DND-41 (cell line): Measurements from ENCODE around the gene BCO2.

ENCODE experiments used
- ATAC-seq: fragments of 200-7000 bp; cut with Tn5 transposase; 3 replicates; pipeline ENCODE4 v1.9.1; 2021; ENCODE audit warnings: low read depth; ENCODE audit not compliant: insufficient read depth
- DNase-seq: peaks from one replicate; pipeline ENCODE4 v3.0.0-alpha.2; 2020
- H2AFZ ChIP-seq: 2 replicates; pipeline ENCODE4 v1.6.0; 2012; ENCODE audit warnings: low read depth, low read length
- H3K27ac ChIP-seq: 2 replicates; pipeline ENCODE4 v1.5.1; 2012; ENCODE audit warnings: low read length, inconsistent platforms
- H3K27me3 ChIP-seq: fragments of 200-600 bp; sonication (generic); 2 replicates; pipeline ENCODE4 v1.6.0; 2012; ENCODE audit warnings: low read length, mild to moderate bottlenecking, inconsistent platforms; ENCODE audit not compliant: insufficient read depth, poor library complexity
- H3K36me3 ChIP-seq: 2 replicates; pipeline ENCODE4 v1.5.1; 2012; ENCODE audit warnings: low read length, inconsistent platforms; ENCODE audit not compliant: insufficient read depth
- H3K4me1 ChIP-seq: 2 replicates; pipeline ENCODE4 v1.5.1; 2012; ENCODE audit warnings: mild to moderate bottlenecking, low read length; ENCODE audit not compliant: insufficient read depth
- H3K4me2 ChIP-seq: 2 replicates; pipeline ENCODE4 v1.6.0; 2012; ENCODE audit warnings: mild to moderate bottlenecking, moderate library complexity, low read length, inconsistent platforms; ENCODE audit not compliant: insufficient read depth
- H3K4me3 ChIP-seq, 2 experiments: fragments of 200-600 bp in 1 of 2; shearing (Covaris generic) in 1 of 2; 2 replicates each; pipeline ENCODE4 v1.5.1; 2012 to 2016; ENCODE audit warnings: inconsistent platforms in 2 of 2, low read length in 2 of 2, mild to moderate bottlenecking in 2 of 2, low read depth in 1 of 2, moderate library complexity in 1 of 2
- H3K79me2 ChIP-seq: 2 replicates; pipeline ENCODE4 v1.6.0; 2012; ENCODE audit warnings: low read length, inconsistent platforms; ENCODE audit not compliant: insufficient read depth
- H3K9ac ChIP-seq: 2 replicates; pipeline ENCODE4 v1.6.0; 2012; ENCODE audit warnings: low read depth, mild to moderate bottlenecking, inconsistent platforms, low read length, moderate library complexity
- H3K9me3 ChIP-seq: 2 replicates; pipeline ENCODE4 v1.5.1; 2012; ENCODE audit warnings: low read length, moderate library complexity, mild to moderate bottlenecking, inconsistent platforms; ENCODE audit not compliant: insufficient read depth, severe bottlenecking
- H4K20me1 ChIP-seq: 2 replicates; pipeline ENCODE4 v1.6.0; 2012; ENCODE audit warnings: low read length; ENCODE audit not compliant: insufficient read depth
- EZH2 ChIP-seq: IDR thresholded peaks from 3 replicates; pipeline ENCODE4 v1.6.1; 2012; ENCODE audit warnings: borderline replicate concordance, low read depth, mild to moderate bottlenecking, moderate library complexity, low read length, inconsistent platforms; ENCODE audit not compliant: severe bottlenecking
- TF ChIP-seq, protein P1 (sequence below): IDR thresholded peaks from 2 replicates; pipeline ENCODE4 v1.5.1; 2012; ENCODE audit warnings: borderline replicate concordance, low read length, moderate library complexity, mild to moderate bottlenecking; ENCODE audit not compliant: poor library complexity, severe bottlenecking; ENCODE audit errors: extremely low read depth

The BCO2 gene

DNA sequence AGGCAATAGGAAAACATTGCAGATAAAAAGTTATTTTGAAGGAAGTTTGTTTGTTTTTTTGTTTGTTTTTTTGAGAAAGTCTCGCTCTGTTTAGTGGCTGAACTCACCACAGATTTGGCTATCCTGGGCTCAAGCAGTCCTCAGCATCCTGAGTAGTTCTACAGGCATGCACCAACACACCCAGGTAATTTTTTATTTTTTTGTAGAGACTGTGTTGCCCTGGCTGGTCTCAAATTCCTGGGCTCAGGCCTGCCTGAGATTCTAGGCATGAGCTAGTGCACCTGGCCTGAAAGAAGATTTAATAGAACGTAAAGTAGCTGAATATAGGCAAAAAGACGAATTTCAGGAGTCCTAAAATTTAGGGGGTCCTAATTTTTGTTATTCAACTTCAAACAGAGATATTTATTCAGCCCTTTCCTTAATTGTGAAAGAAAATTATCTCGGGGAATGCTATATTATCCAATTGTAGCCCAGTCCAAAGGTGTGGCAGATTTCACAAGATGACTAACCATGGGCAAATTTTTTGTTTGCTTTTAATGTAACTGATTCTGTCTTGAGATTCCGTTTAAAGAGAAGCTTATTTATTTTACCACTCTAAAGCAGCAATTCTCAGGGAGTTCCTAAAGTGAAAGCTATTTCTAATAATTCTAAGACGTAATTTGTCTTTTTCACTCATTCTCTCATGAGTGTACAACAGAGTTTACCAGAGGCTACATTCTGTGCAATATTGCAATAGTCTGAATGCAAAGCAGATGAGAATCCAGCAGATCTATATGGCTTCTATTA, 12.4 kb upstream of the BCO2 start:
- no peaks in the 10 kb centered on the region for H3K79me2 ChIP-seq
- H4K20me1 ChIP-seq: no peaks in the 10 kb centered on the region
- no peak for DNase-seq
- H3K4me3 ChIP-seq: no peak overlapping the region
- no peak overlapping the region for H3K4me2 ChIP-seq
- no peaks in the 10 kb centered on the region for H3K36me3 ChIP-seq
- no peaks in the 10 kb centered on the region for H3K27me3 ChIP-seq
- H3K9me3 ChIP-seq: no peaks in the 10 kb centered on the region
- TF ChIP-seq, protein P1, sequence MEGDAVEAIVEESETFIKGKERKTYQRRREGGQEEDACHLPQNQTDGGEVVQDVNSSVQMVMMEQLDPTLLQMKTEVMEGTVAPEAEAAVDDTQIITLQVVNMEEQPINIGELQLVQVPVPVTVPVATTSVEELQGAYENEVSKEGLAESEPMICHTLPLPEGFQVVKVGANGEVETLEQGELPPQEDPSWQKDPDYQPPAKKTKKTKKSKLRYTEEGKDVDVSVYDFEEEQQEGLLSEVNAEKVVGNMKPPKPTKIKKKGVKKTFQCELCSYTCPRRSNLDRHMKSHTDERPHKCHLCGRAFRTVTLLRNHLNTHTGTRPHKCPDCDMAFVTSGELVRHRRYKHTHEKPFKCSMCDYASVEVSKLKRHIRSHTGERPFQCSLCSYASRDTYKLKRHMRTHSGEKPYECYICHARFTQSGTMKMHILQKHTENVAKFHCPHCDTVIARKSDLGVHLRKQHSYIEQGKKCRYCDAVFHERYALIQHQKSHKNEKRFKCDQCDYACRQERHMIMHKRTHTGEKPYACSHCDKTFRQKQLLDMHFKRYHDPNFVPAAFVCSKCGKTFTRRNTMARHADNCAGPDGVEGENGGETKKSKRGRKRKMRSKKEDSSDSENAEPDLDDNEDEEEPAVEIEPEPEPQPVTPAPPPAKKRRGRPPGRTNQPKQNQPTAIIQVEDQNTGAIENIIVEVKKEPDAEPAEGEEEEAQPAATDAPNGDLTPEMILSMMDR: no peak
- no peak for TF ChIP-seq EZH2
- no peak overlapping the region for H3K9ac ChIP-seq
- ATAC-seq: no peak
- H2AFZ ChIP-seq: no peak overlapping the region
- H3K4me1 ChIP-seq: no peaks in the 10 kb centered on the region
- H3K27ac ChIP-seq: no peak overlapping the region

DNA sequence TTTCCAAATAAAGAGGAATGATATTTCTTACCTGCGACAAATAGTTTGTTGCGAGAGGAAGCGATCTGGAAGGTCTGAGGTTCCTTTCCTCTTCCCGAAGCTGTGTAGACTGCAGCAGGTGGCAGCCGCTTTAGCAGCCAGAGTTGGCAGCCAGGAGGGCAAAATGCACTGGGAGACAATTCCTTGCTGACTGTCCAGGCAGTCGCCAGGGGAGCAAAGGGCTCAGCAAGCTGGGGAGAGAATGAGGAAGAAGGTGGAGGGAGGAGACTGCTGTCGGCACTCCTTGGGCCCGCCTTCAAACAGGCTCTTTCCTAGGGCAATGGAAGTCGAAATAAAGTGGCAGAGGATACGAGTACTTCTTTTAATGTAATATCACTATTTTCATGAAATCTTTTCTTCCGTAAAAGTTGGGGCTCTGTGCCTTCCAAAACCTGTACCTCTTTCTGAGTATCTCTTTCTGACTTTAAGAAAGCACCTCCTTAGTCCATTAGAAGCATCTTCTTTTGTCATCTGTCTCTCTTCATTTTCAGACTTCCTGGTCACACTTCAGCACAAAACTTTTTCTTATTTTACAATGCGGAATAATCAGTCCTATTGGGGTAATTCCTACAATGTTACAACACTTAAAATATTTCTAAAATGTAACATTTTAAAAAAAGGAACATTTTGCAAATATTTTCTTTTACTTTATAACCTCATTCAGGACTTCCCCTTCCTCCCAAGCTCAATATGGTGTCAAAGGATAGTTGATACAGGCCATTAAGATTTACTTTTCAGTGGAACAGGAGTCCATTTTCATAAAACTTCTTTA, 11.2 kb upstream of the BCO2 start, which contains the start of gene IL18:
Gene IL18 (minus strand): TSS at position 220 of the 811 bp plus-strand sequence. CDS start 9,041 bp downstream, outside the sequence.
- TF ChIP-seq, protein P1: no peak
- no peak for TF ChIP-seq EZH2
- Histone ChIP-seq H3K27ac (no peak within 1 kb of the TSS), H3K4me1 (no peaks in the 10 kb centered on the region), H3K4me2 (no peak within 1 kb of the TSS), H2AFZ (no peak within 1 kb of the TSS), H3K79me2 (no peaks in the 10 kb centered on the region), H3K9me3 (no peaks in the 10 kb centered on the region), H3K4me3 (no peak within 1 kb of the TSS), H3K36me3 (no peaks in the 10 kb centered on the region), H4K20me1 (no peaks in the 10 kb centered on the region), H3K27me3 (no peaks in the 10 kb centered on the region), H3K9ac (no peak within 1 kb of the TSS)
- DNase-seq: no peak
- no peak for ATAC-seq

DNA sequence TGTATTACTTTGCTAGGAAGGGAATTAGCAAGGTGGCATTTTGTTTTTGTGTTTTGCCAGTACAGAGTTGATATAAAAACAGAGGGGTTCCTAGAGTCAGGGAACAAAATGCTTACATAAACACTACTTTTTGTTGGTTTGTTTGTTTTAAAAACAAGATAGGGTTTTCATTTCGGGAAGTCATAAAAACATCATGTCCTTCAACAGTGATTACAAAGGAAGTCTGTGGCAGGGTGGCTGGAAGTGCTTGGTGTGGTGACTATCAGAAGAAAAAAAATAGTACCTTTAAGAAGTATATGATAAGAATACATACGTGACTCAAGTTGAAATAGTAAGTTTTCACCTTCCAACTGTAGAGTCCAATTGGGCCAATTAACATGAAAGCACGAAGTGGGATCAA, 10.3 kb upstream of the BCO2 start:
- ATAC-seq: no peak
- Histone ChIP-seq H3K9ac (no peak overlapping the region), H3K27ac (no peak overlapping the region), H3K4me2 (no peak overlapping the region), H3K9me3 (no peaks in the 10 kb centered on the region), H3K4me3 (no peak overlapping the region), H3K4me1 (no peaks in the 10 kb centered on the region), H3K79me2 (no peaks in the 10 kb centered on the region), H3K27me3 (no peaks in the 10 kb centered on the region), H2AFZ (no peak overlapping the region), H4K20me1 (no peaks in the 10 kb centered on the region), H3K36me3 (no peaks in the 10 kb centered on the region)
- DNase-seq: no peak
- TF ChIP-seq, protein P1: no peak
- no peak for TF ChIP-seq EZH2
